OCI-LY1 (cell line): ENCODE measurements around the gene BTN1A1.

Source experiments
- H2AFZ ChIP-seq: fragments of 200-600 bp; sonication (generic), shearing (Covaris generic); 2 replicates; pipeline ENCODE4 v1.6.0; 2014; ENCODE audit warnings: antibody characterized with exemption, mild to moderate bottlenecking, low read length
- H3F3A ChIP-seq: fragments of 200-600 bp; sonication (generic), shearing (Covaris generic); 2 replicates; pipeline ENCODE4 v1.6.0; 2014; ENCODE audit warnings: mild to moderate bottlenecking, antibody characterized with exemption, low read length, moderate library complexity; ENCODE audit not compliant: insufficient read depth
- H3K27ac ChIP-seq: fragments of 200-600 bp; sonication (generic); 2 replicates; pipeline ENCODE4 v1.5.1; 2014; ENCODE audit warnings: low read length, mixed run types, mild to moderate bottlenecking, low read depth; ENCODE audit not compliant: poor library complexity, severe bottlenecking
- H3K27me3 ChIP-seq: fragments of 200-600 bp; sonication (generic); 2 replicates; pipeline ENCODE4 v1.6.0; 2014; ENCODE audit warnings: antibody characterized with exemption, mild to moderate bottlenecking, low read length, moderate library complexity; ENCODE audit not compliant: insufficient read depth
- H3K36me3 ChIP-seq: fragments of 200-600 bp; sonication (generic); 2 replicates; pipeline ENCODE4 v1.6.1; 2014; ENCODE audit warnings: mild to moderate bottlenecking, antibody characterized with exemption, low read length, moderate library complexity, mixed read lengths; ENCODE audit not compliant: insufficient read depth
- H3K4me1 ChIP-seq: fragments of 200-600 bp; sonication (generic); 2 replicates; pipeline ENCODE4 v1.5.1; 2014; ENCODE audit warnings: mild to moderate bottlenecking, low read length, moderate library complexity; ENCODE audit not compliant: insufficient read depth, severe bottlenecking
- H3K4me2 ChIP-seq: fragments of 200-600 bp; sonication (generic), shearing (Covaris generic); 2 replicates; pipeline ENCODE4 v1.6.1; 2014; ENCODE audit warnings: low read length
- H3K4me3 ChIP-seq: fragments of 200-600 bp; sonication (generic); 2 replicates; pipeline ENCODE4 v1.5.1; 2014; ENCODE audit warnings: low read length, low read depth, mild to moderate bottlenecking, mixed read lengths; ENCODE audit not compliant: poor library complexity, severe bottlenecking
- H3K79me2 ChIP-seq: fragments of 200-600 bp; shearing (Covaris generic); 2 replicates; pipeline ENCODE4 v1.6.1; 2016; ENCODE audit warnings: mixed run types, low read length, mixed read lengths; ENCODE audit not compliant: insufficient read depth
- H3K9ac ChIP-seq: fragments of 200-600 bp; sonication (generic), shearing (Covaris generic); 2 replicates; pipeline ENCODE4 v1.6.1; 2014; ENCODE audit warnings: mild to moderate bottlenecking, low read length, mixed read lengths
- H3K9me2 ChIP-seq: fragments of 200-600 bp; sonication (generic), shearing (Covaris generic); 2 replicates; pipeline ENCODE4 v1.6.1; 2014; ENCODE audit warnings: low read depth, mild to moderate bottlenecking, low read length, mixed read lengths
- H3K9me3 ChIP-seq: fragments of 200-600 bp; shearing (Covaris generic); 2 replicates; pipeline ENCODE4 v1.6.1; 2014; ENCODE audit warnings: low read length, mixed read lengths
- H4K20me1 ChIP-seq: fragments of 200-600 bp; sonication (generic), shearing (Covaris generic); 2 replicates; pipeline ENCODE4 v1.6.0; 2016; ENCODE audit warnings: mild to moderate bottlenecking, low read length; ENCODE audit not compliant: insufficient read depth
- EZH2 ChIP-seq: fragments of 200-600 bp; sonication (generic), shearing (Covaris generic); IDR thresholded peaks from 2 replicates; pipeline ENCODE4 v1.8.0; 2017; ENCODE audit warnings: borderline replicate concordance, mixed run types, mild to moderate bottlenecking, antibody characterized with exemption, low read length, moderate library complexity, mixed read lengths
- TF ChIP-seq, protein P1 (sequence below): fragments of 200-600 bp; sonication (generic), shearing (Covaris generic); IDR thresholded peaks from 2 replicates; pipeline ENCODE4 v1.5.1; 2017; ENCODE audit warnings: mild to moderate bottlenecking, antibody characterized with exemption, low read length, moderate library complexity, mixed read lengths

BTN1A1 gene

DNA sequence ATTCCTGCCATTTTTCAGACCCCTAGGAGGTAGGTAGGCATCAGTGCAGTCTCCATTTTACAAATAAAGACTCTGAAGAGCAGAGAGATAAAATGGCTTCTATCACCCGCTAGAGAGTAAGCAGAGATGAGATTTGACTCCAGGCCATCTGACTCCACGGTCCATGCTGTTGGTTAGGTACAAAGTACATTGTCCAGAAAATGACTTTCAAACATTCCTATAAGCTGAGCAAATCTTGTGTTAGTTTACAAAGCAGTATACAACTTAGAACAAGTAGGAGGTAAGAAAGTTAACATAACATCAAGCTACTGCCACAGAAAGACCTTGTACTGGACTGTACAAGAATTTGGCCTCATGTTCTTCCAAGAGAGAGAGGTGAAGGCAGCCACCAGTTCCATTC is 14.9 kb downstream of the BTN1A1 start:
- no peaks in the 10 kb centered on the region for H3K36me3 ChIP-seq
- no peak overlapping the region for H3K9ac ChIP-seq
- no peak overlapping the region for H3K4me3 ChIP-seq
- no peaks in the 10 kb centered on the region for H3K9me3 ChIP-seq
- H3K4me1 ChIP-seq = peaks cover 2% of the 10 kb centered on the region
- H3K9me2 ChIP-seq = no peaks in the 10 kb centered on the region
- H3F3A ChIP-seq = no peaks in the 10 kb centered on the region
- H3K27ac ChIP-seq = no peak overlapping the region
- H3K27me3 ChIP-seq = no peaks in the 10 kb centered on the region
- H4K20me1 ChIP-seq = no peaks in the 10 kb centered on the region
- no peaks in the 10 kb centered on the region for H3K79me2 ChIP-seq
- TF ChIP-seq EZH2 = no peak
- TF ChIP-seq, protein P1, sequence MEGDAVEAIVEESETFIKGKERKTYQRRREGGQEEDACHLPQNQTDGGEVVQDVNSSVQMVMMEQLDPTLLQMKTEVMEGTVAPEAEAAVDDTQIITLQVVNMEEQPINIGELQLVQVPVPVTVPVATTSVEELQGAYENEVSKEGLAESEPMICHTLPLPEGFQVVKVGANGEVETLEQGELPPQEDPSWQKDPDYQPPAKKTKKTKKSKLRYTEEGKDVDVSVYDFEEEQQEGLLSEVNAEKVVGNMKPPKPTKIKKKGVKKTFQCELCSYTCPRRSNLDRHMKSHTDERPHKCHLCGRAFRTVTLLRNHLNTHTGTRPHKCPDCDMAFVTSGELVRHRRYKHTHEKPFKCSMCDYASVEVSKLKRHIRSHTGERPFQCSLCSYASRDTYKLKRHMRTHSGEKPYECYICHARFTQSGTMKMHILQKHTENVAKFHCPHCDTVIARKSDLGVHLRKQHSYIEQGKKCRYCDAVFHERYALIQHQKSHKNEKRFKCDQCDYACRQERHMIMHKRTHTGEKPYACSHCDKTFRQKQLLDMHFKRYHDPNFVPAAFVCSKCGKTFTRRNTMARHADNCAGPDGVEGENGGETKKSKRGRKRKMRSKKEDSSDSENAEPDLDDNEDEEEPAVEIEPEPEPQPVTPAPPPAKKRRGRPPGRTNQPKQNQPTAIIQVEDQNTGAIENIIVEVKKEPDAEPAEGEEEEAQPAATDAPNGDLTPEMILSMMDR = no peak
- no peak overlapping the region for H3K4me2 ChIP-seq
- H2AFZ ChIP-seq = no peak overlapping the region

DNA sequence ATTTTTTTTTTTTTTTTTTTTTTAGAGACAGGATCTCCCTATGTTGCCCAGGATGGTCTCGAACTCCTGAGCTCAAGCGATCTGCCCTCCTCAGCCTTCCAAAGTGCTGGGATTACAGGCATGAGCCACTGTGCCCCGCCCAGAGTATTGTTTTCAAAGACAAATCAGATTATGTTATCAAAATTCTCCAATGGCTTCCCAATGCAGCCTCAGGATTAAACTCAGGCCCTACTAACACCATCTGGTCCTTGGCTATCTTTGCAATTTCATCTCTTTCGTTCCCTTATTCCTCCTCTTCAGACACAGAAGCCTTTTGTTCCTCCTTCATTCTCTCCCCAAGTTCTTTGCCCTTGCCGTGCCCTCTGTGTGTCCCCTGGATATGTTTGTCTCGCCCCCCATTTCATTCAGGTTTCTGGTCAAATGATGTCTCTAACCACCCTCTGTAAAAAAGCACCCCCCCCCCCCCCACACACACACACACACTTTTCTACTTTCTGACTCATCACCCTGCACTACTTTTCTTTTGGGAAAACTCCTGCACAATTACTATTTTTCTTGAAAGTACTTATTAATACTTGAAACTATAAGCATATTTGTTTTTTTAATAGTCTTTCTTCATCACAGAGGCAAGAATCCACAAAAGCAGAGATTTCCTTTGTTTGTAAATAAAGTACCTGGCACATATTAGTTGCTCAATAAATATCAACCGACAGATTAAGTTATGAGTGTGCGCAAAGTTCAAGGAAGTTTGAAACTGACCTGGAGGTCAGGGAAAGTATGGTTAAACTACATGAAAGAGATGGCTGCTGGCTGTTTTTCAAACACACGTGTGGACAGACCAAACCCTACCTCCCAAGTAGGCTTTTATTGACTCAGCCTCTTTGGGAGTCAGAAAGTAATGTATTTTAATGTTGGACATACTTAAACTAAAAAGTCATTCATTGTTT is 16.7 kb downstream of the BTN1A1 start:
- no peak overlapping the region for H3K9ac ChIP-seq
- no peaks in the 10 kb centered on the region for H3K36me3 ChIP-seq
- no peak overlapping the region for H3K4me3 ChIP-seq
- no peak overlapping the region for H3K27ac ChIP-seq
- peaks cover 9% of the 10 kb centered on the region for H3K4me1 ChIP-seq
- H3F3A ChIP-seq = no peaks in the 10 kb centered on the region
- H4K20me1 ChIP-seq = no peaks in the 10 kb centered on the region
- no peaks in the 10 kb centered on the region for H3K79me2 ChIP-seq
- no peaks in the 10 kb centered on the region for H3K9me2 ChIP-seq
- no peak overlapping the region for H3K4me2 ChIP-seq
- no peaks in the 10 kb centered on the region for H3K9me3 ChIP-seq
- H2AFZ ChIP-seq = no peak overlapping the region
- H3K27me3 ChIP-seq = no peaks in the 10 kb centered on the region
- TF ChIP-seq, protein P1 = no peak
- no peak for TF ChIP-seq EZH2

DNA sequence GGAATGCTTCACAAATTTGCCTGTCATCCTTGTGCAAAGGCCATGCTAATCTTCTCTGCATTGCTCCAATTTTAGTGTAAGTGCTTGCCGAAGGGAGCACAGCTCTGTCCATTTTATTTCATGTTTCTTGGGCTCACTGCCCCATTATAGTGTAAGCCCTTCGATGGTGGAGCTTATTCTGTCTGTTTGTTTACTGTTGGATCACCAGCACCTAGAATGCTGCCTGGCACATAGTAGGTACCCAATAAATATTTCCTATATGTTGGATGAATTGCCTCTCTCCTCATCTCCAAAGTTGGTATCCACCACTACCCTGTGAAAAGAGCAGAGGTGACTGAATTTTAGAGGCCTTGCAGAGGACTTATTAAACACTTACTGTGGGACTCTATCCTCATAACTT is 19.3 kb downstream of the BTN1A1 start:
- Histone ChIP-seq H2AFZ (no peak overlapping the region), H3K9ac (no peak overlapping the region)
- no peak for TF ChIP-seq EZH2
- TF ChIP-seq, protein P1 = no peak

More for the DNA sequence above, 19.3 kb downstream of the BTN1A1 start:
- no peaks in the 10 kb centered on the region for H3K79me2 ChIP-seq
- no peaks in the 10 kb centered on the region for H3K9me2 ChIP-seq
- H3K4me3 ChIP-seq = no peak overlapping the region
- no peaks in the 10 kb centered on the region for H4K20me1 ChIP-seq
- peaks cover 35% of the 10 kb centered on the region for H3K4me1 ChIP-seq
- H3K9me3 ChIP-seq = no peaks in the 10 kb centered on the region
- no peaks in the 10 kb centered on the region for H3K36me3 ChIP-seq
- H3F3A ChIP-seq = no peaks in the 10 kb centered on the region
- no peak overlapping the region for H3K4me2 ChIP-seq
- no peaks in the 10 kb centered on the region for H3K27me3 ChIP-seq
- no peak overlapping the region for H3K27ac ChIP-seq
